ENCODE results near the gene KCNC4. TPM values are rescaled to one million over a fixed set of nuclear protein-coding genes. Genes with fewer than 3 reads are reported as not detected.

Gene KCNC4
- total RNA-seq, 2 donors from 2014 or later = 8.6 to 12.7 TPM

DNA sequence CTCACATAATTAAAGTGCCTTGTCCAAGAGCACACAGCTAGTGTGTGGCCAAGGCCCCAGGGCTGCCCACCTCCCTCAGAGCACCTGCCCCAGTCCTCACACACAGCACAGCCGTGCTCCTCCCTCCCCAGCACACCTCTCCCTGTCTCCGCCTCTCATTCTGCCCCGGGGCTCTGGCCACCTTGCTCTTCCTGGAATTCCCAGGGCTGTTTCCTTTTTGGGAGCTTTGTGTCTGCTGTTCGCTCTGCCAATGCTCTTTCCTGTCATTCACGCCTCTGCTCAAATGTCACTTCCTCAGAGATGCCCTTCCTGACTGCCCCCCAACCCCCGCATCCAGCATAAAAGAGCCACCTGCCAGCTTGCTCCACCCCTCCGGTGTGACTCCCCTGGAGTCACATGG, 46.5 kb upstream of the KCNC4 start:
- no peaks in the 10 kb centered on the region for H3K9me3 ChIP-seq
- no peaks in the 10 kb centered on the region for H3K36me3 ChIP-seq (replicated peaks in 1 of 2; ENCODE audit: insufficient read depth in 1 of 2, low read depth in 2 of 2)
- no peak overlapping the region for H3K4me3 ChIP-seq
- H3K4me1 ChIP-seq = no peaks in the 10 kb centered on the region
- no peaks in the 10 kb centered on the region for H3K27me3 ChIP-seq
- ATAC-seq = no peak
- TF ChIP-seq, protein P1, sequence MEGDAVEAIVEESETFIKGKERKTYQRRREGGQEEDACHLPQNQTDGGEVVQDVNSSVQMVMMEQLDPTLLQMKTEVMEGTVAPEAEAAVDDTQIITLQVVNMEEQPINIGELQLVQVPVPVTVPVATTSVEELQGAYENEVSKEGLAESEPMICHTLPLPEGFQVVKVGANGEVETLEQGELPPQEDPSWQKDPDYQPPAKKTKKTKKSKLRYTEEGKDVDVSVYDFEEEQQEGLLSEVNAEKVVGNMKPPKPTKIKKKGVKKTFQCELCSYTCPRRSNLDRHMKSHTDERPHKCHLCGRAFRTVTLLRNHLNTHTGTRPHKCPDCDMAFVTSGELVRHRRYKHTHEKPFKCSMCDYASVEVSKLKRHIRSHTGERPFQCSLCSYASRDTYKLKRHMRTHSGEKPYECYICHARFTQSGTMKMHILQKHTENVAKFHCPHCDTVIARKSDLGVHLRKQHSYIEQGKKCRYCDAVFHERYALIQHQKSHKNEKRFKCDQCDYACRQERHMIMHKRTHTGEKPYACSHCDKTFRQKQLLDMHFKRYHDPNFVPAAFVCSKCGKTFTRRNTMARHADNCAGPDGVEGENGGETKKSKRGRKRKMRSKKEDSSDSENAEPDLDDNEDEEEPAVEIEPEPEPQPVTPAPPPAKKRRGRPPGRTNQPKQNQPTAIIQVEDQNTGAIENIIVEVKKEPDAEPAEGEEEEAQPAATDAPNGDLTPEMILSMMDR (IDR thresholded peaks at IDR 0.05) = no peak
- TF ChIP-seq POLR2A (IDR thresholded peaks at IDR 0.05) = no peak
- no peak for DNase-seq
- H3K27ac ChIP-seq = no peak overlapping the region
- intact Hi-C loops (cut with DNase I) = no loop called here
- whole genome bisulfite sequencing, 2 donors = 55 to 57% methylated on average over 7 of the region's 7 CpGs

DNA sequence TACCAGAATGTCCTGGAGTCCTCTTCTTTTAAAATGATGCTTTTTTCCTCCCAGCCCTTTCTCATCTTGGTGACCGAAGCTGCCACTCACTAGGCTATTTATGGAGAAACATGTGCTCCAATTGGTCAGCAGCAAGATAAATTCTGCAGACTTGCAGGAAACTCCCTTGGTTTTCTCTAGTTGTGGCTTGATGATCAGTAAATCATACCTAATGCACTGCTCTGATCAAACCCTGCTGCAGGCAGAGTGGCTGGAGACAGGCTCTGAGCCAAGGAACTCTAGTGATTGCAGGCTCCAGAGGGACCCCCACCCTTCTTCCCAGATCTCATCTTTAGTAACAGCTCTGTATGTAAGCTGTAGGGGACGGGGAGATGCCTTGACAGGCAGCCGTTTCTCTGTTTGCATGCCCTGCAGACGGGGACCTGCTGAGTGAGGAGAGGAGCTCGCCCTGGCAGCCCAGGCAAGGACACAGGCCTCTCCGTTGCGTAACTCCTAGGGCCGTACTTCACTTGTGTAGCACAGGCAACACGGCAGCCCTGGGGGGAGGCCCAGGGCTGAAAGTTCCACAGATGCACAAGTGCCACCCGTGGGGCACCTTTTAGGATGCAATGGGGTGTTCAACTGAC, 45.3 kb upstream of the KCNC4 start:
- H3K4me1 ChIP-seq = no peaks in the 10 kb centered on the region
- DNase-seq (no peak), ATAC-seq (no peak)
- WGBS, 2 donors = 50 to 65% methylated on average over 1 to 9 of the region's 10 CpGs
- H3K9me3 ChIP-seq = no peaks in the 10 kb centered on the region
- H3K27ac ChIP-seq = no peak overlapping the region
- no peak for TF ChIP-seq POLR2A (IDR thresholded peaks at IDR 0.05)
- TF ChIP-seq, protein P1 (IDR thresholded peaks at IDR 0.05) = no peak
- H3K36me3 ChIP-seq (replicated peaks in 1 of 2; ENCODE audit: insufficient read depth in 1 of 2, low read depth in 2 of 2) = no peaks in the 10 kb centered on the region
- intact Hi-C loops (cut with DNase I) = no loop called here
- H3K4me3 ChIP-seq = no peak overlapping the region
- H3K27me3 ChIP-seq = no peaks in the 10 kb centered on the region

DNA sequence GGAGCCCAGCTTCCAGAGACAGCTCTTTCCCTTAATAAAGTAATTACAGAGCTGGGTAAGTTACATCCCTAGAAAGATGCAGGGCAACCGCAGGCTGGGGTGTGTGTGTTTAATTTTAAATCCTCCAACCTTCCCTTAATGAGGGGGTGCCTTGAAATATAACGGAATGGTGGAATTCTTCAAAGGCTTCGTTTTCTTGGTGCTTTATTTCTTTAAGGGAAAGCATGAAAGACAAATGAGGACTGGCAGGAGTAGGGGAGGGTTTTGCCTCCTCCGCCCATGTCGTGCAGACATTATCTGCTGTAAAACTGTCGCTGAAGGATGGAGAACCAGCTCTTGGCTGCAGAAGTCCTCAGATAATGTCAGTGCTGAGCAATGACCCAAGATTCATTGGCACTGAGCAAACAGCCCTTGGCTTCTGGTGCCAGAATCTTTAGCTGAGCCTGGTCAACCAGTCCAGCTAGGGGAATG, 44.3 kb upstream of the KCNC4 start:
- no peaks in the 10 kb centered on the region for H3K9me3 ChIP-seq
- H3K4me3 ChIP-seq = no peak overlapping the region
- DNase-seq = no peak
- intact Hi-C loops (cut with DNase I) = no loop called here
- H3K27ac ChIP-seq = no peak overlapping the region
- H3K36me3 ChIP-seq (replicated peaks in 1 of 2; ENCODE audit: insufficient read depth in 1 of 2, low read depth in 2 of 2) = no peaks in the 10 kb centered on the region
- TF ChIP-seq, protein P1 (IDR thresholded peaks at IDR 0.05) = no peak
- TF ChIP-seq POLR2A (IDR thresholded peaks at IDR 0.05) = no peak
- no peaks in the 10 kb centered on the region for H3K27me3 ChIP-seq
- WGBS, 2 donors = 45 to 53% methylated on average over 6 of the region's 6 CpGs
- ATAC-seq = no peak
- H3K4me1 ChIP-seq = no peaks in the 10 kb centered on the region

DNA sequence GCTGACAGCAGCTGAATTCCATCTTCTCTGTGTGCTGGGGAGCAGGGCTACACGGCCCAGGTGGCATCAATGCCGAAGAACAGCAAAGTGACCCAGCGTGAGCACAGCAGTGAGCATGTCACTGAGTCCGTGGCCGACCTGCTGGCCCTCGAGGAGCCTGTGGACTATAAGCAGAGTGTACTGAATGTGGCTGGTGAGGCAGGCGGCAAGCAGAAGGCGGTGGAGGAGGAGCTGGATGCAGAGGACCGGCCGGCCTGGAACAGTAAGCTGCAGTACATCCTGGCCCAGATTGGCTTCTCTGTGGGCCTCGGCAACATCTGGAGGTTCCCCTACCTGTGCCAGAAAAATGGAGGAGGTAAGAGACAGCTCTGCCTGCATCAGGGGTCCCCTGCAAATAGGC, 43.3 kb upstream of the KCNC4 start:
- Histone ChIP-seq H3K36me3 (replicated peaks in 1 of 2; ENCODE audit: insufficient read depth in 1 of 2, low read depth in 2 of 2) (no peaks in the 10 kb centered on the region), H3K4me1 (no peaks in the 10 kb centered on the region), H3K27ac (no peak overlapping the region), H3K27me3 (no peaks in the 10 kb centered on the region), H3K9me3 (no peaks in the 10 kb centered on the region), H3K4me3 (no peak overlapping the region)
- WGBS, 2 donors = 71 to 86% methylated on average over 10 to 11 of the region's 11 CpGs
- intact Hi-C loops (cut with DNase I) = no loop called here
- no peak for ATAC-seq
- DNase-seq = no peak
- TF ChIP-seq, protein P1 (IDR thresholded peaks at IDR 0.05) = no peak
- TF ChIP-seq POLR2A (IDR thresholded peaks at IDR 0.05) = no peak

Measured in body of pancreas (tissue), 4 donors.